Transverse colon (tissue), 3 donors: Measurements from ENCODE around the gene NBPF1.

ENCODE experiments used
- CTCF ChIP-seq, 5 experiments: fragments of 200-600 bp in 3 of 5; fragments of 450-650 bp in 2 of 5; sonication (generic) in 3 of 5; IDR thresholded peaks; 1 replicate in 2 of 5; 2 replicates in 3 of 5; pipeline ENCODE4 v1.5.1; 2016 to 2017; ENCODE audit warnings: antibody characterized with exemption in 5 of 5, inconsistent platforms in 3 of 5, mild to moderate bottlenecking in 2 of 5, moderate library complexity in 1 of 5
- EP300 ChIP-seq: sonication (generic); formaldehyde crosslinking; IDR thresholded peaks from one replicate; pipeline ENCODE4 v1.6.1; 2017; ENCODE audit warnings: antibody characterized with exemption, low read depth
- POLR2A ChIP-seq: fragments of 450-650 bp; IDR thresholded peaks from one replicate; pipeline ENCODE4 v1.6.1; 2016; ENCODE audit warnings: antibody characterized with exemption, mild to moderate bottlenecking, moderate library complexity

DNA sequence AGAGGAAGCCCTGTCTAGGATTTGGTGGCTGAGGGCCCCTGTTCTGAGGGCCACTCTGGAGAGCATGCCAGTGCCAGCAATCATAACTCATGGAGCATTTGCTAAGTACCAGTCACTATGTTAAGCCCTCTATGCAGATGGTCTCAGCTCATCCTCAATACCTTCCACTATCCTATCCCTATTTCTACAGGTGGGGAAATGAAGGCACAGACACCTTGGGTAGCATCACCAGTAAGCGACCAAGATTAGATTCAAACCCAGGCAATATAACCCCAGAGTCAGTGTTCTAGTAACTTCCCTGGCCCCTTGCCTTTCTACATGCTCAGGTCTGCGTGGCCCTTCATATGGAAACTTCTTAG, 7.9 kb upstream of the NBPF1 start:
- TF ChIP-seq CTCF (IDR thresholded peaks at IDR 0.05) (peak in 1 of 5 experiments; percentile 34), EP300 (no peak), POLR2A (no peak)
